Stimulated activated effector memory CD8-positive, alpha-beta T cell treated with anti-CD3 and anti-CD28 coated beads, Interleukin-12 subunit alpha, Interleukin-12 subunit beta, amount 100 ng/mL, for 72 hours (primary cell): ENCODE measurements around the gene STXBP5L.
"Not testable (repeated sequence)": the region's sequence is repeated elsewhere in the genome, so short reads cannot be mapped to it uniquely, and the experiment has no call there.

Source experiments
- ATAC-seq: fragments of 150-1000 bp; cut with Tn5 transposase; 2 replicates; pipeline ENCODE4 v1.10.0; 2021
- DNase-seq, 2 donors: peaks; one replicate each; pipeline ENCODE4 v3.0.0; 2021 to 2022; ENCODE audit warnings: low spot score in 2 of 2
- H3K27ac Mint-ChIP-seq: one replicate; pipeline ENCODE4 v1.8.0; 2022; ENCODE audit warnings: mild to moderate bottlenecking, mixed read lengths
- H3K36me3 Mint-ChIP-seq: one replicate; pipeline ENCODE4 v1.8.0; 2022; ENCODE audit warnings: mild to moderate bottlenecking, mixed read lengths
- H3K4me1 Mint-ChIP-seq: one replicate; pipeline ENCODE4 v1.8.0; 2022; ENCODE audit warnings: mixed read lengths
- H3K4me3 Mint-ChIP-seq: one replicate; pipeline ENCODE4 v1.8.0; 2022; ENCODE audit warnings: mild to moderate bottlenecking, mixed read lengths
- H3K9me3 Mint-ChIP-seq: one replicate; pipeline ENCODE4 v1.8.0; 2022; ENCODE audit warnings: mixed read lengths

STXBP5L gene

DNA sequence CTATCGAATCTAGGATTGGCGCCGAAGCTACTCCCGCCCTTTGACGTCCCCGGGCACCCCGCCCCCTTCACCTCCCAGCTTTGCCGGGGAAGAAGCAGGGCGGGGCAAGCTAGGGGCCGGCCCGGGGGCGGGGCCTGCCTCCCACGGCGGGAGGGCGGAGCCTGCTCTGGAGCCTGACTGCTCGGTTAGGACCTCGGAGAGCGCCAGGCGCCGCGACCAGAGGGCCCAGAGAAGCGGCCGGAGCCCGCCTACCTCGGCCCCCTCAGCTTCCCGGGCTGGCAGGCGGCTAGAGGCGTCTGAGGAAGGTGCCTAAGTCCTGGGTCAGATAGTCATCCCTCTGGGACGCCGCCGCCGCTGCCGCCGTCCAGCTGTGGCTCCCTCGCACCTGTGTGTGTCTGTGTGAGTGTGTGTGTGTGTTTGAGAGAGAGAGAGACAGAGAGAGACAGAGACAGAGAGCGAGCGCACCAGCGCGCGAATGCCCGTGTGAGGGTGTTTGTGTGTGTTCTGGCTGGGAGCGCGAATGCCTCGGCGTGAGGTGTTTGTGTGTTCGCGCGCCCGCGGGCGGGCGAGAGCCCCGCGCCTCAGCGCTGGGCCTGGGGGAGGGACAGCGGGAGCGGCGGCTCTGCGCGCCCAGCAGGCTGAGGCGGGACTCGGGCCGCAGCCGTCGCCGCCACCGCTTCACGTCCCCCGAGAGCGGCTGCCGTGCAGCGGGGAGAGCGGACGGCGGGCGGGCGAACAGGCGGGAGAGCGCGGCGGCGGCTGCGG is at the start of gene STXBP5L:
TSS of gene STXBP5L (plus strand) at position 176 of the 765 bp plus-strand sequence. CDS start 1,374 bp downstream, outside the sequence.
- peaks cover 19% of the 10 kb centered on the region for H3K4me1 Mint-ChIP-seq
- peaks cover 2% of the 10 kb centered on the region for H3K9me3 Mint-ChIP-seq
- H3K36me3 Mint-ChIP-seq: peaks cover 6% of the 10 kb centered on the region
- H3K4me3 Mint-ChIP-seq: peak within 1 kb of the TSS; percentile 77
- peak; percentile 9 to 61 for DNase-seq
- ATAC-seq: peak; percentile 85
- H3K27ac Mint-ChIP-seq: peak within 1 kb of the TSS; percentile 59

DNA sequence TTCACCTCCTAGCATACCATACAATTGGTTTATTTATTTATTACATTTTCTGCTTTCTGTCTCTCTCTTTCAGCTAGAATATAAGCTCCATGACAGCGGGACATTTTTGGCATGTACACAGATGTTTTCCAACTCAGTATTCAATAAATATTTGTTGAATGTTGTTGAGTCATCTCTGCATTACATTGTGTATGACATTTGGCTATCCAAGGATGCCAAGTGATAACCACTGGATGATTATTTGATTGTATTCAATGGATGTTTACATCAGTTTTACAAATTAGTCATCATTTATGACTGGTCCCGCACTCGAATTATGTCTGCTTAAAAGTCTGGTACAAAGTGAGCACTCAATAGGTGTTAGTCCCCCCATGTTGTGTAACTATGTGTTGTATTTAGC is 49.5 kb upstream of the STXBP5L start:
- Mint-ChIP-seq H3K4me3 (no peak overlapping the region), H3K27ac (no peak overlapping the region), H3K36me3 (no peaks in the 10 kb centered on the region), H3K9me3 (no peaks in the 10 kb centered on the region), H3K4me1 (no peaks in the 10 kb centered on the region)
- DNase-seq (no peak), ATAC-seq (no peak)

DNA sequence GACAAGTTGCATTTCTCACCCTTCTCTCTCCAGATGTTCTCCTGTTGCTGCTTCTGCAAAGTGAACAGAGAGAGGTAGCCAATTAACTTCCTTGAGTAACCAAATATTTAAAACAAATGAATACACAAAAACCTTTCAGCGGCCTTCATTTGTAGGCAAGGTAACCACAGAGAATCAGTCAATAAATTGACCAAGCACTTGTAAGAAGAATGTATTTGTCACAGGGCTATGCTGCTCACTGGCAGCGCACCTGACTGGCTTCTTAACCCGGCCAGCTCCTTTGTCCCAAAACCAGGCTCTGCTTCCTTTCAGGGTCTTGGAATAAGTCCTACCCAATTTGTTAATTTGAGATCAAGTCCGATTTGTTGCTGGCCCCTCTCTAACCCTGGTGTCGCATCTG is 43.5 kb upstream of the STXBP5L start:
- Mint-ChIP-seq H3K4me3 (no peak overlapping the region), H3K27ac (no peak overlapping the region), H3K4me1 (no peaks in the 10 kb centered on the region), H3K9me3 (peaks cover 5% of the 10 kb centered on the region), H3K36me3 (no peaks in the 10 kb centered on the region)
- ATAC-seq (no peak), DNase-seq (no peak)

DNA sequence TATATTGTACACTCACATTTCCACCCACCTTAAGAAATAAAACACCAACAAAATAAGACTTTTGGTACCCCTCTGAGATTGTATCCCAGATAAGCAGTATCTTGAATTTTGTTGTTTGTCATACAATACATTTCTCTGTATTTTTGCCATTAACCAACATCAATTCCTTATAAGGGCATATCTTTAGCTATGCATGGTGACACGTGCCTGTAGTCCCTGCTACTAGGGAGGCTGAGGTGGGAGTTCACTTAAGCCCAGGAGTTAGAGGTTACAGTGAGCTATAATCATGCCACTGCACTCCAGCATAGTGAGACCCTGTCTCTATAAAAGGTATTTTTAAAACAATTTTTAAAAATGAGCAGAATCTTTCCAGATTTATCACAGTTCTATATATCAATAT is 32.5 kb upstream of the STXBP5L start:
- Mint-ChIP-seq H3K4me3 (no peak overlapping the region), H3K27ac (no peak overlapping the region), H3K36me3 (no peaks in the 10 kb centered on the region), H3K4me1 (no peaks in the 10 kb centered on the region), H3K9me3 (no peaks in the 10 kb centered on the region)
- DNase-seq: no peak
- ATAC-seq: no peak

DNA sequence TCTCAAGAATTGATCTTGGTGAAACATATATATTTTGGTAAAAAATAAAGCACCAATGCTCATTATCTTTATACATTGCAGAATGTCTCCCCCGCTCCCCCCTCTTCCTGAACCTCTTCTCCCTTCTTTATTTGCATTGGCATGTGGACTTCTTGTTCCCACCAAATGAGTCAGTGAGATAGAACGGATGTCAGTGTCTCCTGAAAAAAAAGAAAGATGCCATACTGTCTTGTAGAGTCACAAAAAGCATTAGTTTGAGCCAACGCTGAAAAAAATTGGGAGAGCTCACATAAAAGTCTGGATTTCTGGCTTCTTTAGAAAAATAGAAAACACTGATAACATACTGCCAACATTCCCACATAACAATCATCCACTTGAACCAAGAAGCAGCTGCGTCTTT is 32.0 kb upstream of the STXBP5L start:
- H3K27ac Mint-ChIP-seq: no peak overlapping the region
- DNase-seq: no peak
- H3K36me3 Mint-ChIP-seq: no peaks in the 10 kb centered on the region
- H3K9me3 Mint-ChIP-seq: no peaks in the 10 kb centered on the region
- ATAC-seq: no peak
- H3K4me3 Mint-ChIP-seq: no peak overlapping the region
- H3K4me1 Mint-ChIP-seq: no peaks in the 10 kb centered on the region

DNA sequence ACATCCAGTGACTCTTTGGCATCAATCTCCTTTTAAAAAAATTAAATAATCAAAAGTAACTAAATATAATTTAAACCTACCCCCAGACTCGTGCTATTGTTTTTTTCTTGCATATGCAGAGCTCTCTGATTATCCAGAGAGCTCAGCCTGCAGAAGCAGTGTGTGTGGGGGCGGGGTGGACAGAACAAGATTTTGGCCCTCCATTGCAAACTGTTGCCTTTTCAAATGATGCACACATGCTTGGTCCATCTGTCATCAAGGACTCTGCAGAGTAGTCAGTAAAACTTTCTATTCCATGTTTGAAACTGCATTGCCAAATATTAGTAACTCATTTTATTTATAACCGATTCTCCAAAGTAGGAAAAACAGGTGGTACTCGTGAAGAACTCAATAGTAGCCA is 28.6 kb upstream of the STXBP5L start:
- Mint-ChIP-seq H3K4me1 (no peaks in the 10 kb centered on the region), H3K4me3 (no peak overlapping the region), H3K36me3 (no peaks in the 10 kb centered on the region), H3K9me3 (no peaks in the 10 kb centered on the region), H3K27ac (no peak overlapping the region)
- ATAC-seq (no peak), DNase-seq (no peak)

DNA sequence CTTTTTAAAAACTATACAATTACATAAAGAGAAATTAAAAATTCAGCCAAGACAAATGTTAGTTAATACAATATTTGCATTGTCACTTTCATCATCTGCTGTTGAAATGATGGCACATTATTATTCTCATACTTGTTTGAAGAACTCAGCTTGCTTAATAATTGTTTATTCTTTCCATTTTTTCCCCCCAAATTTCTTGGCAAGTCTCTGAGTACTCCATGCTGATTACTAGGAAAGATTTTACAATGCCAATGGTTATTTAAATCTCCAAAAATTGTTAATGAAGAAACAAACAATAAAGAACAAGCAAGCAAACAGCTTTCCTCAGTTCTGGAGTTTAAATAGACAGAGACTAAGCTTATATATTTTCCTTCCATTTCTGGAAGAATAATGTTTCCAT is 15.1 kb upstream of the STXBP5L start:
- H3K4me3 Mint-ChIP-seq: no peak overlapping the region
- no peak overlapping the region for H3K27ac Mint-ChIP-seq
- DNase-seq (no peak), ATAC-seq (no peak)
- H3K36me3 Mint-ChIP-seq: no peaks in the 10 kb centered on the region
- peaks cover 8% of the 10 kb centered on the region for H3K9me3 Mint-ChIP-seq
- no peaks in the 10 kb centered on the region for H3K4me1 Mint-ChIP-seq

DNA sequence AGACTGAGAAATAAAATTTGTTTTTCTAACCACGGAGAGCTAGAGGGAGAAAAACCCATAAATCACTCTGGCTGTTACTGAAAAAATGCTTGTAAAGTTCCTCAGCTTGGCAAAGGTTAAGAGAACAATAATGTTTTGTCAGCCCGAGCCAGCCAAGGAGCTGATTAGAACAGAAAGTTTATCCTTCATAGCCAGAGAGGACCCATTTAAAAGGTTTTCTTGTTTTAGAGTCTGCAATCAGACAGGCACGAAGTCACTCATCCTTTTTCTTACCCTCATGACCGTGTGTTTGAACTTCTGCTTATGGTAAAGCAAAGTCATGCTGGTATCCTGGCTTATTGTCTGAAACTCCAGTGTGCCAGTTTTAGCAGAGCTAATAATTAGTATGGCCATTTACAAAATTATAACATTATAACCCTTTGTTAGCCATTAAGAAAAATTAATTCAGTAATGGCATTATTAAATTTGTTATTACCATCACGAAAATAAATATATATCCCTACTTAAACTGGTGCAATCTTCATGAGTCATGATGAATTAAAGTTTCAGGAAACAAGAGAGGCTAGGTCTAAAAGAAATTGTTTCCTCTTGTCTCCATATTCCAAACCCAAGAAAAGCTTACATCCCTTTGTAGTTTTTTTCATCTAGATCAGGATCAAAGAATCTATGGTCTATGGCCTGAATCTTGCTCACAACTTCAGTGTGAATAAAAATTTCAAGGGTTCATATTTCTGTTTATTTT is 13.5 kb upstream of the STXBP5L start:
- H3K4me3 Mint-ChIP-seq: no peak overlapping the region
- H3K36me3 Mint-ChIP-seq: no peaks in the 10 kb centered on the region
- ATAC-seq: no peak
- no peak for DNase-seq
- H3K27ac Mint-ChIP-seq: no peak overlapping the region
- H3K9me3 Mint-ChIP-seq: peaks cover 8% of the 10 kb centered on the region
- H3K4me1 Mint-ChIP-seq: no peaks in the 10 kb centered on the region

DNA sequence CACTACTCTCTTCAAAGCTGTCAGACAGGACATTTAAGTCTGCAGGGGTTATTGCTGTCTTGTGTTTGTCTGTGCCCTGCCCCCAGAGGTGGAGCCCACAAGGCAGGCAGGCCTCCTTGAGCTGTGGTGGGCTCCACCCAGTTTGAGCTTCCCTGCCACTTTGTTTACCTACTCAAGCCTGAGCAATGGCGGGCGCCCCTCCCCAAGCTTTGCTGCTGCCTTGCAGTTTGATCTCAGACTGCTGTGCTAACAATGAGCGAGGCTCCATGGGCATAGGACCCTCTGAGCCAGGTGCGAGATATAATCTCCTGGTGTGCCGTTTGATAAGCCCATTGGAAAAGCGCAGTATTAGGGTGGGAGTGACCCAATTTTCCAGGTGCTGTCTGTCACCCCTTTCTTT is 6.3 kb upstream of the STXBP5L start:
- H3K36me3 Mint-ChIP-seq, DNase-seq, H3K4me1 Mint-ChIP-seq, H3K27ac Mint-ChIP-seq, ATAC-seq, H3K4me3 Mint-ChIP-seq, H3K9me3 Mint-ChIP-seq: not testable (repeated sequence)

DNA sequence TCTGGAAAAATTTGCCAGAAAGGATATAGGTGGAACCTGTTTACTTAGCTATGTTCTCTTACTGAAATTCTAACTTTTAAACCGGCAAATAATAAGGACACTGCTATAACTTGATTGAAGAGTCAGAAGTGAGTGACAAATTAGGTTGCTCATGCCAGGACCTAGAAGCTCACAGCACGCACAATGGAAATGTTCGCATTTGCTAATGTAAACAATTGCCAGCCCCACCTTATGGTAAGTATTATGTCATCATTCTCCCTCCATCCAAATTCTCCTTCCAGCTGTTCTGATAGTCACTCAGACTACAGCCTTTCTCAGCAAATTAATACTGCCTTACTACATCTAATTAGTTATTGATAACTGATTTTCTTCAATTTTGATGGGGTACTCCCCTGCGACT is 4.8 kb upstream of the STXBP5L start:
- Mint-ChIP-seq H3K36me3 (peaks cover 3% of the 10 kb centered on the region), H3K9me3 (peaks cover 2% of the 10 kb centered on the region), H3K27ac (no peak overlapping the region)

DNA sequence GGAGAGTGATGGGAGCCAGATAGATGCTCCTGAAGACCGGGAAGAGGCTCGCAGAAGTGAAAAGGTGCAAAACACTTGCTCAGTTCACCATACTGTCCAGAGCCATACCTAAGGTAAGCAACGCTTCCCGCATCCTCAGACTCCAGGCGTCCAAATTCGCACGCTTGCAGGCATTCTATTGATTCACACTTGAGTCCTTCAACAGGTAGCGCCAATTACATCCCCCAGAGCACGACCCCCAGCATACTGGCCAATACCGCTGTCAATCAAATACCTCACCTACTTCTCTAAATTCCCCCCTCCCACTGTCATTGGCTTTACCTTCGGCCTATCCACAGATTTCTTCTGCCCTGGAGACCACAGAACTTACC is 361 bp upstream of the STXBP5L start:
- no peak for ATAC-seq
- peaks cover 2% of the 10 kb centered on the region for H3K9me3 Mint-ChIP-seq
- H3K4me1 Mint-ChIP-seq: peaks cover 19% of the 10 kb centered on the region
- peak overlapping the region; percentile 77 for H3K4me3 Mint-ChIP-seq
- H3K27ac Mint-ChIP-seq: no peak overlapping the region
- H3K36me3 Mint-ChIP-seq: peaks cover 6% of the 10 kb centered on the region
- DNase-seq: no peak

More for the DNA sequence above, 4.8 kb upstream of the STXBP5L start:
- ATAC-seq (no peak), DNase-seq (no peak)
- H3K4me1 Mint-ChIP-seq: peaks cover 7% of the 10 kb centered on the region
- no peak overlapping the region for H3K4me3 Mint-ChIP-seq

DNA sequence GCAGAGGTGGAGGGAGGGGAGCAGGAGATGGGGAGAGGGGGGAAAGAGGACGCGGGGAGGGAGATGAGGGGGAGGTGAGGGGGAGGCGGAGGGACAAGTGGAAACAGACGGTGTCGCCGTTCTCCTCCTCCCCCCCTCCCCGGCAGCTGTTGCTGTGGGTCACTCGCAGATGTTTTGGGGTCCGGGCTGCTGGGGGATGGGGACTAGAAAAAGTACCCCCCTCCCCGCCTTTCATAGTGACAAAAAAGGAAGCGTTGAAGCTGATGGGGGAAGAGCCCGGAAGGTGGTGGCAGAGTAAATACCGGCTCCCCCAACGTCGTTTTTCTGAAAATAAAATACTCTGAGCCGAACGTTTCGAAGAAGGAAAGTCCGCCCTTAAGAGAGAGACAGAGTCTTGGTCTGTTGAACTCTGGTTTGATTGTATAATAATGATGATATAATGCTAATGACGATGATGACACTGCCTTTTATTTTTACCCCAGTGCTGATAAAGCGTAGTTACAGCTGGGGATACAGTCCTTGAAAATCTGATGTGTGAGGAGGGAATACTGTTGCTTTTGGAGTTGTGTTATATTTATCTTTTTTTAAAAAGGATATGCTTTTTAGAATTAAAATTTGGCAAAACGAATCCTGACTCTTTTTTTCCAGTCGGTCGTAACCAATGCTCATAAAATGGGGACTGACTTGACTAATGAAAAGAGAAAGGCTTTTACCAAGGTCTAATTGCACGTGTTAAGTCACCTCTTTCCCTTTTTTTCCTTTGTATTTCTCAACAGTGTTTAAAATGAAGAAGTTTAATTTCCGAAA is 993 bp downstream of the STXBP5L start:
- ATAC-seq: no peak
- H3K4me3 Mint-ChIP-seq: peak overlapping the region; percentile 77

DNA sequence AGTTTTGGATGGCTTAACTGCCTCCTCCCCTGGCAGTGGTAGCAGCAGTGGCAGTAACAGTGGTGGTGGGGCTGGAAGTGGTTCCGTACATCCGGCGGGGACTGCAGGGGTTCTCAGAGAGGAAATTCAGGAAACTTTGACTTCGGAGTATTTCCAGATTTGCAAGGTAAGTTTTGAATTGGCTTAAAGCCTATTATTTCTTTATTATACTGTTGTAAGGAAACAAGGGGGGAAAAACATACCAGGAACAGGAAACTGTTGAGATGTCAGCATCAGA is 1.5 kb downstream of the STXBP5L start:
- Mint-ChIP-seq H3K36me3 (peaks cover 6% of the 10 kb centered on the region), H3K27ac (no peak overlapping the region), H3K4me3 (no peak overlapping the region), H3K4me1 (peaks cover 19% of the 10 kb centered on the region), H3K9me3 (peaks cover 2% of the 10 kb centered on the region)
- ATAC-seq: no peak
- no peak for DNase-seq

More for the DNA sequence above, 993 bp downstream of the STXBP5L start:
- Mint-ChIP-seq H3K36me3 (peaks cover 6% of the 10 kb centered on the region), H3K27ac (no peak overlapping the region), H3K4me1 (peaks cover 19% of the 10 kb centered on the region), H3K9me3 (peaks cover 2% of the 10 kb centered on the region)
- DNase-seq: no peak

DNA sequence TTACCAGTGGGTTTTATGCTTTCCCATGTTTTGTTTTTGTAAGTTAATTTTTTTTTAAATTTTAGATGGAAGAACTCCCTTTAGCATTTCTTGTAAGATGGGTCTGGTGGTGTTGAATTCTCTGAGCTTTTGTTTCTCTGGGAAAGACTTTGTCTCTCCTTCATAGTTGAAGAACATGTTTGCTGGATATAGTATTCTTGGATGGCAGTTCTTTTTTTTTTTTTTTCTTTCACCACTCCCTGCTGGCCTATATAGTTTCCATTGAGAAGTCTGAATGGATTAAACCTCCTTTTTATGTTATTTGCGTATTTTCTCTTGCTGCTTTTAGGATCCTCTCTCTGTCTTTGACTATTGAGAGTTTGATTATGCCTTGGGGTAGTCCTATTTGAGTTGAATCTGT is 18.1 kb downstream of the STXBP5L start:
- DNase-seq (no peak), ATAC-seq (no peak)
- no peak overlapping the region for H3K27ac Mint-ChIP-seq
- no peak overlapping the region for H3K4me3 Mint-ChIP-seq
- no peaks in the 10 kb centered on the region for H3K4me1 Mint-ChIP-seq
- H3K36me3 Mint-ChIP-seq: no peaks in the 10 kb centered on the region
- H3K9me3 Mint-ChIP-seq: peaks cover 10% of the 10 kb centered on the region

DNA sequence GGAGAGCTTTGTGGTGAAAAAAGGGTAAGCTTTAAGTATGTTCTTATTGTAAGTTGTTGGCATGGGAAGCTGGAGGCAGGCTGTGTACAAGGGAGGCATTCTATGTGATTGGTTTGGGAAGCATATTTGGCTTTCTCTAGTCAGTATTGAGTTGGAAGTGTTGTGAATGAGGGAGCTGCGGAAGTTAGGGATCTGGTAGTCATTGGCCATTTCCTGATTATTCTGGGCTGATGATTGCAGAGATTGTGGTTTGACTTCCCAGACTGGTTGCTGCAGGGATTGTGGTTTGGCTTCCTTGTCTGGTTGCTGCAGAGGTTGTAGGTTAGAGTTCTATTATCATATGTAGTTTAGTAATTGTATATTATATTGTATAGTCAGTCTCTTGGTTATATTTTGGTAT is 21.0 kb downstream of the STXBP5L start:
- Mint-ChIP-seq H3K9me3 (peaks cover 10% of the 10 kb centered on the region), H3K4me1 (no peaks in the 10 kb centered on the region), H3K36me3 (no peaks in the 10 kb centered on the region), H3K27ac (no peak overlapping the region), H3K4me3 (no peak overlapping the region)
- DNase-seq (no peak), ATAC-seq (no peak)

DNA sequence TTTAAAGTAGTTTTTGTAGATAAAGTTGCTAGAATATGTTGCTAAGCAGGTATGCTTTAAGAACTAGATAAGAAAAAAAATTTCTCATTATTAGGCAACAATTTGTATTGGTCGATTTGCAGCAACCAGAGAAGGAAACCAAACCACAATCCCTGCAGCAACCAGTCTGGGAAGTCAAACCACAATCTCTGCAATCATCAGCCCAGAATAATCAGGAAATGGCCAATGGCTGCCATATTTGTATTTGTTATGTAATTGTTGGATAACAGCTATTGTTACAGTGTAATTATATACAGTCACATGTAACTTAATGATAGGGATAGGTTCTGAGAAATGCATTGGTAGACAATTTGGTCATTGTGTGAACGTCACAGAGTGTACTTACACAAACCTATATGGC is 23.6 kb downstream of the STXBP5L start:
- ATAC-seq (no peak), DNase-seq (no peak)
- Mint-ChIP-seq H3K36me3 (no peaks in the 10 kb centered on the region), H3K9me3 (peaks cover 7% of the 10 kb centered on the region), H3K27ac (no peak overlapping the region), H3K4me1 (no peaks in the 10 kb centered on the region), H3K4me3 (no peak overlapping the region)
